ENCODE data around the gene ZNF207. TPM values are rescaled to one million over a fixed set of nuclear protein-coding genes. Genes with fewer than 3 reads are reported as not detected.

ZNF207 gene
- total RNA-seq, 1 experiment from 2014 or later, result 215 TPM

DNA sequence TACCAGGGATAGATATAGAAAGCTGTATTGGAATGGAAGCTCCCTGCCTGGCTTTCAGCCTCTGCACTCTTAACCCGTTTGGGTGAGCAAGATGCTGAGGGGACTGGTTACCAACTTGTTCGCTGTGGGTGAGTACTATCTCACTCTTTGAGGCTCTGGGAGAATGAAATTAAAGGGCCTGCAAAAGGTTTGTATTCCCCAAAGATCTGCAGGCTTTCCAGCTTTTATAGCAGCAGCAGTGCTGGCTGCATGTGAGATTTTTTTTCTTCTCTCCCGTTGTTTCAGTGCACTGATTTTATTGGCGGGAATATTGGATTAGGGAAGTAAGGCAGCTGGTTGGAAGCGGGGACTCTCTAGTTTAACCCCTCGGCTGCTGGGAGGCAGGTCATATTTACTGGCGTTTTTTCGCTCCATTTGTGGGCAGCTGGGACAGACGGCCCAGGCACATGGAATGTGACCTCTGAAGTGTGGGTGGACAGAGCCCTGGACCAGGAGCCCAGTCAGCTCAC lies 38.9 kb upstream of the ZNF207 start:
- Histone ChIP-seq H3K27me3 (ENCODE audit: control insufficient read depth, insufficient read depth, low read length) (no peaks in the 10 kb centered on the region), H3K9me3 (ENCODE audit: control insufficient read depth, insufficient read depth, low read depth, low read length) (no peaks in the 10 kb centered on the region), H3K27ac (ENCODE audit: low read length) (no peak overlapping the region), H3K4me3 (ENCODE audit: low read depth in 2 of 2, low read length in 2 of 2) (no peak overlapping the region), H3K36me3 (ENCODE audit: control insufficient read depth, insufficient read depth, low read length) (no peaks in the 10 kb centered on the region), H3K4me1 (ENCODE audit: control insufficient read depth, insufficient read depth, low read length) (0 out of 2 replicates have a peak, but pooled peaks cover 4% of the 10 kb centered on the region)
- intact Hi-C loops (cut with micrococcal nuclease; ENCODE audit: unreplicated experiment) (no loop called here), in situ Hi-C loops (cut with HindIII; ENCODE audit: low pct_unique_long_range_greater_than_20kb, low sequenced_read_pairs) (no loop called here)
- ChIA-PET POLR2A (interaction anchor here (0.5 kb wide), 1 partner anchor 52 kb away, joined by 11 read pairs; no protein-coding TSS in a partner anchor), CTCF (interaction anchor here (0.6 kb wide), 3 partner anchors 44 to 479 kb away, joined by 7 to 14 read pairs (median 11); no protein-coding TSS in a partner anchor)
- BruUV-seq (replicated peaks), result no TSS peak
- DNase-seq (ENCODE audit: low read depth, low spot score), result no peak
- TF ChIP-seq, protein P1, sequence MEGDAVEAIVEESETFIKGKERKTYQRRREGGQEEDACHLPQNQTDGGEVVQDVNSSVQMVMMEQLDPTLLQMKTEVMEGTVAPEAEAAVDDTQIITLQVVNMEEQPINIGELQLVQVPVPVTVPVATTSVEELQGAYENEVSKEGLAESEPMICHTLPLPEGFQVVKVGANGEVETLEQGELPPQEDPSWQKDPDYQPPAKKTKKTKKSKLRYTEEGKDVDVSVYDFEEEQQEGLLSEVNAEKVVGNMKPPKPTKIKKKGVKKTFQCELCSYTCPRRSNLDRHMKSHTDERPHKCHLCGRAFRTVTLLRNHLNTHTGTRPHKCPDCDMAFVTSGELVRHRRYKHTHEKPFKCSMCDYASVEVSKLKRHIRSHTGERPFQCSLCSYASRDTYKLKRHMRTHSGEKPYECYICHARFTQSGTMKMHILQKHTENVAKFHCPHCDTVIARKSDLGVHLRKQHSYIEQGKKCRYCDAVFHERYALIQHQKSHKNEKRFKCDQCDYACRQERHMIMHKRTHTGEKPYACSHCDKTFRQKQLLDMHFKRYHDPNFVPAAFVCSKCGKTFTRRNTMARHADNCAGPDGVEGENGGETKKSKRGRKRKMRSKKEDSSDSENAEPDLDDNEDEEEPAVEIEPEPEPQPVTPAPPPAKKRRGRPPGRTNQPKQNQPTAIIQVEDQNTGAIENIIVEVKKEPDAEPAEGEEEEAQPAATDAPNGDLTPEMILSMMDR (IDR thresholded peaks at IDR 0.05), result no peak
- no peak for TF ChIP-seq SIN3A (IDR thresholded peaks at IDR 0.05; ENCODE audit: borderline replicate concordance, insufficient read depth, low read depth, low read length)
- no peak for TF ChIP-seq POLR2AphosphoS5 (IDR thresholded peaks at IDR 0.05; ENCODE audit: low read depth, low read length)
- no peak for TF ChIP-seq TCF7L2 (IDR thresholded peaks at IDR 0.05; ENCODE audit: low read depth, low read length)
- TF ChIP-seq, protein P2, sequence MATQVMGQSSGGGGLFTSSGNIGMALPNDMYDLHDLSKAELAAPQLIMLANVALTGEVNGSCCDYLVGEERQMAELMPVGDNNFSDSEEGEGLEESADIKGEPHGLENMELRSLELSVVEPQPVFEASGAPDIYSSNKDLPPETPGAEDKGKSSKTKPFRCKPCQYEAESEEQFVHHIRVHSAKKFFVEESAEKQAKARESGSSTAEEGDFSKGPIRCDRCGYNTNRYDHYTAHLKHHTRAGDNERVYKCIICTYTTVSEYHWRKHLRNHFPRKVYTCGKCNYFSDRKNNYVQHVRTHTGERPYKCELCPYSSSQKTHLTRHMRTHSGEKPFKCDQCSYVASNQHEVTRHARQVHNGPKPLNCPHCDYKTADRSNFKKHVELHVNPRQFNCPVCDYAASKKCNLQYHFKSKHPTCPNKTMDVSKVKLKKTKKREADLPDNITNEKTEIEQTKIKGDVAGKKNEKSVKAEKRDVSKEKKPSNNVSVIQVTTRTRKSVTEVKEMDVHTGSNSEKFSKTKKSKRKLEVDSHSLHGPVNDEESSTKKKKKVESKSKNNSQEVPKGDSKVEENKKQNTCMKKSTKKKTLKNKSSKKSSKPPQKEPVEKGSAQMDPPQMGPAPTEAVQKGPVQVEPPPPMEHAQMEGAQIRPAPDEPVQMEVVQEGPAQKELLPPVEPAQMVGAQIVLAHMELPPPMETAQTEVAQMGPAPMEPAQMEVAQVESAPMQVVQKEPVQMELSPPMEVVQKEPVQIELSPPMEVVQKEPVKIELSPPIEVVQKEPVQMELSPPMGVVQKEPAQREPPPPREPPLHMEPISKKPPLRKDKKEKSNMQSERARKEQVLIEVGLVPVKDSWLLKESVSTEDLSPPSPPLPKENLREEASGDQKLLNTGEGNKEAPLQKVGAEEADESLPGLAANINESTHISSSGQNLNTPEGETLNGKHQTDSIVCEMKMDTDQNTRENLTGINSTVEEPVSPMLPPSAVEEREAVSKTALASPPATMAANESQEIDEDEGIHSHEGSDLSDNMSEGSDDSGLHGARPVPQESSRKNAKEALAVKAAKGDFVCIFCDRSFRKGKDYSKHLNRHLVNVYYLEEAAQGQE (IDR thresholded peaks at IDR 0.05; ENCODE audit: insufficient read depth in 1 of 2, low read depth in 2 of 2, low read length in 1 of 2), result no peak
- ATAC-seq, result peak; percentile 63; the same call in 1 of the 2 replicates

DNA sequence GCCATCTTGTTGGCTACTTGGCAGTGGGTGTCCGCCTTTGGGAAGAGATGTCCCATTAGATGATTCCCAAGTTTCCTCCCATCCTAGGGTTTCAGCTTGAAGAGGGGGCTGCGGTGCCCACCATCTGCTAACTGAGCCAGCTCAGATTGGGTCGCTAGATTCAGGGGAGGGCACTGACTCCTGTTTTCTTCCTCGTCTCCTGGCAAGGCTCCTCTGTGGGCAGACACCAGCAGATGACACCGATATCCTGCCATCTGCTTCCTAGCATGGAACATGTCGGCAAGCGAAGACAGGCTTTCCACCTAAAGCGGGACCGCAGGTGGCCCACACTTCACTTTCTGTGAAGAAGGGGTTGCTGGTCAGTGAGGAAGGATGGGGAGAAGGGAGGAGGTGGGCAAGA lies 35.3 kb upstream of the ZNF207 start:
- intact Hi-C loops (cut with micrococcal nuclease; ENCODE audit: unreplicated experiment), result no loop called here
- DNase-seq (ENCODE audit: low read depth, low spot score) (no peak), ATAC-seq (no peak)
- no peaks in the 10 kb centered on the region for H3K27me3 ChIP-seq (ENCODE audit: control insufficient read depth, insufficient read depth, low read length)
- no peak overlapping the region for H3K27ac ChIP-seq (ENCODE audit: low read length)
- in situ Hi-C loops (cut with HindIII; ENCODE audit: low pct_unique_long_range_greater_than_20kb, low sequenced_read_pairs), result no loop called here
- no TSS peak for BruUV-seq (replicated peaks)
- no peaks in the 10 kb centered on the region for H3K36me3 ChIP-seq (ENCODE audit: control insufficient read depth, insufficient read depth, low read length)
- H3K9me3 ChIP-seq (ENCODE audit: control insufficient read depth, insufficient read depth, low read depth, low read length), result no peaks in the 10 kb centered on the region
- ChIA-PET POLR2A (no interaction called here), CTCF (no interaction called here)
- H3K4me1 ChIP-seq (ENCODE audit: control insufficient read depth, insufficient read depth, low read length), result 0 out of 2 replicates have a peak, but pooled peaks cover 4% of the 10 kb centered on the region
- H3K4me3 ChIP-seq (ENCODE audit: low read depth in 2 of 2, low read length in 2 of 2), result no peak overlapping the region
- no peak for TF ChIP-seq SIN3A (IDR thresholded peaks at IDR 0.05; ENCODE audit: borderline replicate concordance, insufficient read depth, low read depth, low read length)
- TF ChIP-seq, protein P2 (IDR thresholded peaks at IDR 0.05; ENCODE audit: insufficient read depth in 1 of 2, low read depth in 2 of 2, low read length in 1 of 2), result no peak
- TF ChIP-seq TCF7L2 (IDR thresholded peaks at IDR 0.05; ENCODE audit: low read depth, low read length), result no peak

All from Panc1 (cell line).